Skeletal muscle tissue (tissue), 4 donors: ENCODE results near the gene C19orf33. TPM values are rescaled to one million over a fixed set of nuclear protein-coding genes. Genes with fewer than 3 reads are reported as not detected.
A peak's percentile ranks its signal among the peaks of the same experiment; 100 is the strongest.

Source experiments
- H3K27ac ChIP-seq: one replicate; pipeline ENCODE4 v1.7.0; 2013; ENCODE audit warnings: mild to moderate bottlenecking, low read depth, low read length, inconsistent platforms
- H3K27me3 ChIP-seq, 3 donors: one replicate each; pipeline ENCODE4 v1.7.0; 2013; ENCODE audit warnings: low read length in 3 of 3; ENCODE audit not compliant: control insufficient read depth in 3 of 3, insufficient read depth in 3 of 3
- H3K36me3 ChIP-seq, 3 donors: one replicate each; pipeline ENCODE4 v1.7.0; 2013; ENCODE audit warnings: low read length in 3 of 3; ENCODE audit not compliant: control insufficient read depth in 3 of 3, insufficient read depth in 3 of 3
- H3K4me1 ChIP-seq, 3 donors: one replicate each; pipeline ENCODE4 v1.7.0; 2013; ENCODE audit warnings: low read length in 3 of 3, mild to moderate bottlenecking in 3 of 3; ENCODE audit not compliant: control insufficient read depth in 3 of 3, insufficient read depth in 3 of 3
- H3K4me3 ChIP-seq, 3 donors: one replicate each; pipeline ENCODE4 v1.7.0; 2013; ENCODE audit warnings: low read length in 3 of 3
- H3K9ac ChIP-seq, 3 donors: one replicate each; pipeline ENCODE4 v1.7.0; 2013; ENCODE audit warnings: low read length in 3 of 3, mild to moderate bottlenecking in 3 of 3, moderate library complexity in 2 of 3, low read depth in 1 of 3
- H3K9me3 ChIP-seq, 3 donors: one replicate each; pipeline ENCODE4 v1.7.0; 2013; ENCODE audit warnings: low read length in 3 of 3; ENCODE audit not compliant: control insufficient read depth in 3 of 3
- total RNA-seq: library from RNA; depleted of rRNA; stranded (reverse); fragments of >200 nt; gene quantifications from one replicate; pipeline ENCODE4 v1.2.3, GENCODE V29; 2014
- donor health status: Osteomylitis.

Gene C19orf33
- total RNA-seq, 1 donor from 2014 or later, result not detected

DNA sequence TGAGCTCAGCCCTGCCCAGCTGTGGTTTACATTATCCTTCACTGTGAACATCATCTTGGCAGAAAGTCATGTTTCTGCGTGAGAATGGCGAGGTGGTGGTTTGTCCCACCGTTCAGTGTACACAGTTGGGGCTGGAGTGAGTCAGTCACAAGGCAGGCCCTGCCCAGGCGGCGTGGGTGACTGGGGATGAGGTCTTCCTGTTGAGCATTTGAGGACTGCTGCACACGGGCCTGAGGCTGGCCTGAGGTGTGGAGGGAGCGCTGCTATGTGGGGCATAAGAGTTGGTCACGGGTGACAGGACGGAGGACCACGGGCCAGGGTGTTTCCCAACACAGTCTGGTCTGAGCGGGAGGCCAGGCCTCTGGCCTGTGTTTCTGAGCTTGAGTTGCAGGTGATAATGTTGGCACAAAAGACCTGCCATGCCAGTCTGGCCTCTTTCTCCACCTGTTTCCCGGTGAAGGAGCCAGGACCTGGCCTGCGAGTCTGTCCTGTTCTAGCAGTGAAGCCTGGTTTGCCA lies 13.4 kb upstream of the C19orf33 start:
- Histone ChIP-seq H3K27ac (no peak overlapping the region), H3K4me1 (no peaks in the 10 kb centered on the region), H3K9ac (no peak overlapping the region), H3K9me3 (no peaks in the 10 kb centered on the region), H3K27me3 (peaks cover 0 to 5% (median 0%) of the 10 kb centered on the region in 3 donors), H3K4me3 (no peak overlapping the region), H3K36me3 (no peaks in the 10 kb centered on the region)

DNA sequence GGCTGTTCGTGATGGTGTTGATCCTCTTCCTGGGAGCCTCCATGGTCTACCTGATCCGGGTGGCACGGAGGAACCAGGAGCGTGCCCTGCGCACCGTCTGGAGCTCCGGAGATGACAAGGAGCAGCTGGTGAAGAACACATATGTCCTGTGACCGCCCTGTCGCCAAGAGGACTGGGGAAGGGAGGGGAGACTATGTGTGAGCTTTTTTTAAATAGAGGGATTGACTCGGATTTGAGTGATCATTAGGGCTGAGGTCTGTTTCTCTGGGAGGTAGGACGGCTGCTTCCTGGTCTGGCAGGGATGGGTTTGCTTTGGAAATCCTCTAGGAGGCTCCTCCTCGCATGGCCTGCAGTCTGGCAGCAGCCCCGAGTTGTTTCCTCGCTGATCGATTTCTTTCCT lies 12.2 kb upstream of the C19orf33 start:
- no peaks in the 10 kb centered on the region for H3K36me3 ChIP-seq
- no peak overlapping the region for H3K27ac ChIP-seq
- H3K9me3 ChIP-seq, result no peaks in the 10 kb centered on the region
- no peak overlapping the region for H3K9ac ChIP-seq
- H3K4me1 ChIP-seq, result no peaks in the 10 kb centered on the region
- H3K27me3 ChIP-seq, result peaks cover 0 to 5% (median 0%) of the 10 kb centered on the region in 3 donors
- H3K4me3 ChIP-seq, result no peak overlapping the region

DNA sequence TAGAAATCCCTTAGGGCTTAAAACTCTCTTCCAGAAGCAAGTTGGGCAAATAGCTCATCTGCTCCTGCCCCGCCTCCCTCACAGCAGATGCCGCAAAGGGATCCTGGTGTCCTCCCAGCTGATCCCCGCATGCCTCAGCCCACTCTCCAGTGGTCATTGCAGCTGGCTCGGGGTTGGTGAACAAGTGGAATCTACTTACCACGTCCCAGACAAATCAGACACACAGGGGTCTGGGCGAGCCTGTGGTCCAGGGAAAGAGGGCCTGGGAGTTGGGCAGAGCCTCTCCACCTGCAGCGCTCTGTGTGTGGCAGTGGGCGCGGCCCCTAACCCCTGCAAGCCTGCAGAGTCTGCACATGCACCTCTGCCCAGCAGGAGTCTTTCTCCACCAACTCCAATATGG lies 10.8 kb upstream of the C19orf33 start:
- H3K9ac ChIP-seq, result no peak overlapping the region
- no peaks in the 10 kb centered on the region for H3K9me3 ChIP-seq
- H3K4me3 ChIP-seq, result no peak overlapping the region
- no peak overlapping the region for H3K27ac ChIP-seq
- H3K36me3 ChIP-seq, result no peaks in the 10 kb centered on the region
- no peaks in the 10 kb centered on the region for H3K4me1 ChIP-seq
- H3K27me3 ChIP-seq, result peaks cover 0 to 5% (median 0%) of the 10 kb centered on the region in 3 donors

DNA sequence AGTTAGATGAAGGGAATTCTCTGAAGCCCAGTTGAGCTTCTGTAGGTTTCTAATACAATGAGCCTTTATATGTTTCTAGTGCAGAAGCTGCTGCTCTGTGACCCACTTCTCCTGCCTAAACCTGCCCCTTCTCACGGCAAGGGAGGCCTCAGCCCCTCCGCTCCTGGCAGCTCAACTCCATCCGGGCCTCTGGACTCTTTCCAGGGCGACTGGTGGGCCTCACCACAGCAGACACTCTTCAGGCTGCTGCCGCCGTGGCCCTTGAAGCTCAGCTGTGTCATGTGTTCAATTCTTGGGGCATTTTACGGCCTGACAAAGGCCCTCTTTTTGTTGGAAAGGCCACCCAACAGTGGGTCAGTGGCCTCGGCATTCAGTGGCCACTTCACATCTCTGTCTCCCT lies 10.0 kb upstream of the C19orf33 start:
- no peaks in the 10 kb centered on the region for H3K27me3 ChIP-seq

DNA sequence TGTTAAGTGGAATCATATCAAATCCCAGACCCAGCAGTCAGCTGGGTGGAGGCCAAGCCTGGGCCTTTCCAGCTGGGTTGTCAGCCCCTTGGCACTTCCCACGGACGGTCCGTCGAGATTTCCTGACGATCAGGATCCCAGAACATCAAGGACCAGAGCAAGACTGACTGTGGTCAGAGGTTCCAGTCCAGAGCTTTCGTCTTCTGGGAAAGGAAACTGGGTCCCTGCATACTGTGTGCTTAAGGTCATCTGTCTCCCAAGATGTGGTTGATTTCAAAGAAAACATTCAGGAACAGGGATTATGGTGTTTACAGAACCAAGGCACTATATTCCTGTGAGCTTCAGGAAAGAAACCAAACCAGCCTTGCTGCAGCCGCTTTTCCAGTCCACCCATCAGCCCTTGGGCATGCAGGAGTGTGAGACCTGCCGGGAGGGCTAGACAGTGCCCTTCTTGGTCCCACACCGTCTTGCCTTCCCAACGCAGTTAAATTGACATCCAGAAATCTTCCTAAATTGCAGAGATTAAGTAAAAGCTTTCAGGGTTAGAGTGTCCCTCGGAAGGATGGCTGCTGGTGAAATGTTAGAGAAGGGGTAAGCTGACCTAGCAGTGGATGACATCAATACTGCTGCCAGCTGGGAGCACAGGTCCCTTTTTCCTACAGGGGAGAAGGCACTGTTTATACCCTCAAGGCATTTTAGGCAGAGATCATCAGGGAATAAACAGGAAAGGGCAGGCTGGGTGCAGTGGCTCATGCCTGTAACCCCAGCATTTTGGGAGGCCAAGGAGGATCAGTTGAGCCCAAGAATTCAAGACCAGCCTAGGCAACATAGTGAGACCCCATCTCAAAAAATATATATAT lies 5.0 kb upstream of the C19orf33 start:
- no peak overlapping the region for H3K27ac ChIP-seq
- no peaks in the 10 kb centered on the region for H3K27me3 ChIP-seq
- H3K4me3 ChIP-seq, result no peak overlapping the region
- no peaks in the 10 kb centered on the region for H3K9me3 ChIP-seq
- H3K4me1 ChIP-seq, result peaks cover 0 to 3% (median 0%) of the 10 kb centered on the region in 3 donors
- H3K36me3 ChIP-seq, result no peaks in the 10 kb centered on the region
- H3K9ac ChIP-seq, result no peak overlapping the region

More for the DNA sequence above, 10.0 kb upstream of the C19orf33 start:
- Histone ChIP-seq H3K9me3 (no peaks in the 10 kb centered on the region), H3K36me3 (no peaks in the 10 kb centered on the region), H3K4me1 (no peaks in the 10 kb centered on the region), H3K4me3 (no peak overlapping the region), H3K27ac (no peak overlapping the region), H3K9ac (no peak overlapping the region)

DNA sequence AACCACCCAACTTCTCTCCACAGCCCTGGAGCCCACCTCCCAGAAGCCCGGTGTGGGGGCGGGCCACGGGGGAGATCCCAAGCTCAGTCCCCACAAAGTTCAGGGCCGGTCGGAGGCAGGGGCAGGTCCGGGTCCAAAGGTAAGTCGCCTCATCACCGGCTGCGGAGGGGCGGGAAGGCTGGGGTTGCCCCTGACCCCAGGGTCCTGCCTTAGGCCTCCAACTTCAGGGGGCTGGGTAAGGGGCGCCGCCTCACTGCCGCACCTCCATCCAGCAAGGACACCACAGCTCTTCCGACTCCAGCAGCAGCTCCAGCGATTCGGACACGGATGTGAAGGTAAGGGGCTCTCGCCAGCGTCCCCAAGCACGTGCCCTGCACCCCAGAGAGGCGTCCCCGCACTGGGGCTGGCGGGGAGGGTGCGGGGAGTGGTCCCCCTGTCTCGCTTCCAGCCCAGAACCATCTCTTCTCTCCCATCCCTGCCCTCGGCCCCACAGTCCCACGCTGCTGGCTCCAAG lies 358 bp downstream of the C19orf33 start:
- Histone ChIP-seq H3K36me3 (peaks cover 15 to 23% (median 19%) of the 10 kb centered on the region in 3 donors), H3K9me3 (no peaks in the 10 kb centered on the region), H3K9ac (peak overlapping the region in 1 of 3 donors; percentile 8), H3K4me1 (peaks cover 0 to 3% (median 0%) of the 10 kb centered on the region in 3 donors), H3K4me3 (peak overlapping the region in 1 of 3 donors; percentile 41), H3K27me3 (no peaks in the 10 kb centered on the region), H3K27ac (no peak overlapping the region)

DNA sequence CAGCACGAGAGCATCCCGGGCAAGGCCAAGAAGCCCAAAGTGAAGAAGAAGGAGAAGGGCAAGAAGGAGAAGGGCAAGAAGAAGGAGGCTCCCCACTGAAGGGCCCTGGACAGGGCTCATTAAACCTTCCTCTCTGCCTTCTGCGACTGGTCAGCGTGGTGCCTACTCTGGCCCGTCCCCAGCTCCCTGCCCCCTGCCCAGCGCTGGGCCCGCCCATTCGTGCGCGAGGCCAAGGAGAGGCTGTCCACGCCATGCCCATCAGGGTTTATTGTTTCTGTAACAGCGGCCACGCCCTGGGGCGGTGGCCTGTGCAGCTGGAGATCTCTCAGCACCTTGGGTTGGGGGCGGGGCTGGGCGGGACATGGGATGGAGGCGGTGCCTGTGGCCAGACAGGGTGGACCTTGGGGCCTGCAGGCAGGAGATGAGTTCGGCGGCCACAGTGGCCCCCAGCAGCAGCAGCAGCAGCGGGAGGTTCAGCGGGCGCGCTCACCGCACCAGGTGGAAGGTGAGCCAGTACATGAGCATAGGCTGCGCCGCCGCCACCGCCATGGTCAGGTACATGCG lies 897 bp downstream of the C19orf33 start:
- Histone ChIP-seq H3K27me3 (no peaks in the 10 kb centered on the region), H3K27ac (no peak overlapping the region), H3K9ac (no peak overlapping the region), H3K36me3 (peaks cover 15 to 23% (median 19%) of the 10 kb centered on the region in 3 donors), H3K4me1 (peaks cover 0 to 3% (median 0%) of the 10 kb centered on the region in 3 donors), H3K4me3 (peak overlapping the region in 1 of 3 donors; percentile 41), H3K9me3 (no peaks in the 10 kb centered on the region)

DNA sequence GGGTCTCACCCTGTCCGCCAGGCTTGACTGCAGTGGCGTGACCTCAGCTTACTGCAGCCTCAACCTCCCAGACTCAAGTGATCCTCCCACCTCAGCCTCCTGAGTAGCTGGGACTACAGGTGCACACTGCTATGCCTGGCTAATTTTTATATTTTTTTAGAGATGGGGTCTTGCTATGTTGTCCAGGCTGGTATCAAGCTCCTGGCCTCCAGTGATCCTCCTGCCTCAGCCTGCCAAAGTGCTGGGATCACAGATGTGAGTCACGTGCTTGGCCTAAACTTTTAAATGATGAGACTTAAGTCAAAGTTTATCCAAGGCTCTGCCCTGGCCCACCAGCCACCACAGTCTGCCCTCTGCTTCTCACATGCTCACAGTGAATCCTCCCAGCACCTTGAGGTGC lies 2.2 kb downstream of the C19orf33 start:
- no peaks in the 10 kb centered on the region for H3K9me3 ChIP-seq
- peaks cover 15 to 25% (median 19%) of the 10 kb centered on the region in 3 donors for H3K36me3 ChIP-seq
- no peak overlapping the region for H3K27ac ChIP-seq
- no peak overlapping the region for H3K9ac ChIP-seq
- no peaks in the 10 kb centered on the region for H3K4me1 ChIP-seq
- H3K27me3 ChIP-seq, result no peaks in the 10 kb centered on the region
- H3K4me3 ChIP-seq, result no peak overlapping the region

DNA sequence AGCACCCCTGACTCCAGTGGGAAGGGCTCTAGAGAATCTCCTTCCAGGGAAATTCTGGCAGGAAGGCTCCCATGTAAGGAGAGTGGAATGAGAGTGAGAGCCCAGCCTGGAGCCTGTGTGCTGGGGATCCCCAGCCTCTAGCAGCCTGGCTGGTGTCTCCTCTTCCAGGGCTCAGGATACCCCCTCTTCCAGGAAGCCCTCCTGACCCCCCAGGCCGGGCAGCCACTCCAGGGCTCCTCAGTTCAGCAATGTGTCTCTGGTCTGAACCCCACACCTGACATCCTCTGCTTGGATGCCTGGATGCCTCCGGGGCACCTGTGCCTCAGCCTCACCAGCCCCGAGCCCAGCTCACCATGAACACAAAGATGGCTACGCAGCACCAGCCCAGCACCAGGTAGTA lies 3.0 kb downstream of the C19orf33 start:
- H3K36me3 ChIP-seq, result peaks cover 15 to 25% (median 19%) of the 10 kb centered on the region in 3 donors

DNA sequence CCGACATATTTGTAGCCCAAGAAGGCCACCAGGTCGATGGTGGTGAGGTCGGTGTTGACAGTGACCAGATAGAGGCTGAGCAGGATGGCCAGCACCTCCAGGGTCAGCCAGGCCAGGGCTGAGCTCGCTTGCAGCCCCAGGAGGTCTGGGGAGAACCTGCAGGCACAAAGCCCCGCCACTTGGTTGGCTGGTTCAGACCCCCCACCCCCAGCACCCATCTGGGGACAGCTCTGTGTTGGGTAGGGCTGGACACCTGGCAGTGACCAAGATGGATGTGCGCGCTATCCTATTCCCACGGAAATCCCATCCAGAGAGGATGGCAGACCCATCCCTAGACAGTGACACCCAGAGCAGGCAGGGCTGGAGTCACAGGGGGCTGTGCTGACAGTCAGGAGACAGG lies 3.5 kb downstream of the C19orf33 start:
- Histone ChIP-seq H3K9ac (no peak overlapping the region), H3K9me3 (no peaks in the 10 kb centered on the region), H3K4me3 (no peak overlapping the region), H3K27ac (no peak overlapping the region), H3K27me3 (no peaks in the 10 kb centered on the region), H3K36me3 (peaks cover 15 to 25% (median 19%) of the 10 kb centered on the region in 3 donors), H3K4me1 (no peaks in the 10 kb centered on the region)

More for the DNA sequence above, 3.0 kb downstream of the C19orf33 start:
- no peak overlapping the region for H3K27ac ChIP-seq
- no peaks in the 10 kb centered on the region for H3K9me3 ChIP-seq
- no peaks in the 10 kb centered on the region for H3K4me1 ChIP-seq
- H3K4me3 ChIP-seq, result no peak overlapping the region
- no peak overlapping the region for H3K9ac ChIP-seq
- H3K27me3 ChIP-seq, result no peaks in the 10 kb centered on the region
